NB4 (cell line): ENCODE results near the gene TXNDC15.
"Not testable (repeated sequence)": the region's sequence is repeated elsewhere in the genome, so short reads cannot be mapped to it uniquely, and the experiment has no call there.

Source experiments
- DNase-seq: peaks from one replicate; pipeline ENCODE4 v3.0.0; 2010; ENCODE audit warnings: low read depth
- H3K4me3 ChIP-seq: one replicate; pipeline ENCODE4 v1.5.1; 2011; ENCODE audit warnings: mild to moderate bottlenecking, low read depth, low read length, moderate library complexity
- CTCF ChIP-seq: IDR thresholded peaks from one replicate; pipeline ENCODE4 v1.5.1; 2012; ENCODE audit warnings: low read depth, low read length
- MAX ChIP-seq: IDR thresholded peaks from 2 replicates; pipeline ENCODE4 v1.6.1; 2011; ENCODE audit warnings: low read depth, low read length
- MYC ChIP-seq: IDR thresholded peaks from 2 replicates; pipeline ENCODE4 v1.6.1; 2011; ENCODE audit warnings: low read depth, low read length
- POLR2A ChIP-seq: IDR thresholded peaks from 2 replicates; pipeline ENCODE4 v1.6.1; 2011; ENCODE audit warnings: mild to moderate bottlenecking; ENCODE audit not compliant: insufficient read length; ENCODE audit errors: extremely low read depth

Gene TXNDC15

GRCh38 chr5:134837530-134838181, 36.5 kb upstream of the TXNDC15 start:
- DNase-seq: no peak
- TF ChIP-seq CTCF (no peak), MAX (no peak), POLR2A (no peak), MYC (no peak)
- H3K4me3 ChIP-seq: no peak overlapping the region

GRCh38 chr5:134838361-134838760, 35.8 kb upstream of the TXNDC15 start:
- H3K4me3 ChIP-seq, DNase-seq: not testable (repeated sequence)

- no peak for DNase-seq
- TF ChIP-seq MYC (no peak), POLR2A (no peak), MAX (no peak), CTCF (no peak)
- H3K4me3 ChIP-seq: no peak overlapping the region
These were observed 33.4 kb upstream of the TXNDC15 start for GRCh38 chr5:134840811-134841210.

- TF ChIP-seq POLR2A: no peak
- H3K4me3 ChIP-seq: no peak overlapping the region
- DNase-seq: no peak
These were observed 29.9 kb upstream of the TXNDC15 start for GRCh38 chr5:134844252-134844651.

- peak overlapping the region; percentile 98 for H3K4me3 ChIP-seq
- TF ChIP-seq POLR2A (no peak), MAX (no peak), MYC (no peak), CTCF (no peak)
- DNase-seq: no peak
These were observed 28.8 kb upstream of the TXNDC15 start for GRCh38 chr5:134845335-134845851.

- TF ChIP-seq CTCF: no peak
- TF ChIP-seq POLR2A: peak; percentile 95
- peak; percentile 71; the same call in 1 of the 2 replicates for TF ChIP-seq MYC
- TF ChIP-seq MAX: peak; percentile 80
These were observed 28.1 kb upstream of the TXNDC15 start, which contains the start of gene C5orf24 for GRCh38 chr5:134845852-134846640. TSS of gene C5orf24 (plus strand) at chr5:134845968. CDS start at chr5:134854901, 8,933 bp downstream.

GRCh38 chr5:134846641-134846960, 27.6 kb upstream of the TXNDC15 start:
- H3K4me3 ChIP-seq: peak overlapping the region; percentile 98
- DNase-seq: no peak
- TF ChIP-seq POLR2A (no peak), MYC (0 out of 2 replicates have a peak, but pooled peaks have one; percentile 27)

More at GRCh38 chr5:134845852-134846640, 28.1 kb upstream of the TXNDC15 start, which contains the start of gene C5orf24:
- peak; percentile 96 for DNase-seq
- H3K4me3 ChIP-seq: peak within 1 kb of the TSS; percentile 98

- not testable (repeated sequence) for DNase-seq, H3K4me3 ChIP-seq
These were observed 24.7 kb upstream of the TXNDC15 start for GRCh38 chr5:134849434-134849933.
